GM23338 (cell line): Measurements from ENCODE around the gene NPHP1. TPM values are rescaled to one million over a fixed set of nuclear protein-coding genes. Genes with fewer than 3 reads are reported as not detected.
A peak's percentile ranks its signal among the peaks of the same experiment; 100 is the strongest.
"Not testable (repeated sequence)": the region's sequence is repeated elsewhere in the genome, so short reads cannot be mapped to it uniquely, and the experiment has no call there.

Source experiments
- ATAC-seq: fragments of 200-7000 bp; cut with Tn5 transposase; 3 replicates; pipeline ENCODE4 v1.9.1; 2020
- DNase-seq: peaks from one replicate; pipeline ENCODE4 v3.0.0-alpha.2; 2015; ENCODE audit warnings: low spot score
- H2AFZ ChIP-seq: fragments of 200-600 bp; sonication (generic); 2 replicates; pipeline ENCODE4 v1.8.0; 2016; ENCODE audit warnings: antibody characterized with exemption, mild to moderate bottlenecking, moderate library complexity
- H3F3A ChIP-seq: fragments of 200-600 bp; sonication (generic); replicated peaks from 2 replicates; pipeline ENCODE4 v1.8.0; 2017; ENCODE audit warnings: antibody characterized with exemption, mixed run types, low read depth
- H3K27ac ChIP-seq: fragments of 200-600 bp; sonication (generic); 2 replicates; pipeline ENCODE4 v1.6.1; 2016; ENCODE audit warnings: low read depth
- H3K27me3 ChIP-seq: fragments of 200-600 bp; sonication (generic); 2 replicates; pipeline ENCODE4 v1.8.0; 2016; ENCODE audit warnings: mild to moderate bottlenecking, mixed run types, moderate library complexity; ENCODE audit not compliant: insufficient read depth
- H3K36me3 ChIP-seq: fragments of 200-600 bp; sonication (generic); 2 replicates; pipeline ENCODE4 v1.8.0; 2016; ENCODE audit warnings: mild to moderate bottlenecking; ENCODE audit not compliant: insufficient read depth
- H3K4me1 ChIP-seq: fragments of 200-600 bp; sonication (generic); 2 replicates; pipeline ENCODE4 v1.8.0; 2016; ENCODE audit warnings: mild to moderate bottlenecking, moderate library complexity; ENCODE audit not compliant: insufficient read depth
- H3K4me2 ChIP-seq: fragments of 200-600 bp; sonication (generic); 2 replicates; pipeline ENCODE4 v1.7.1; 2017; ENCODE audit warnings: mixed run types
- H3K4me3 ChIP-seq: fragments of 200-600 bp; sonication (generic); 2 replicates; pipeline ENCODE4 v1.6.1; 2016; ENCODE audit warnings: mixed run types
- H3K79me2 ChIP-seq: fragments of 200-600 bp; sonication (generic); replicated peaks from 2 replicates; pipeline ENCODE4 v1.8.0; 2017; ENCODE audit warnings: mild to moderate bottlenecking; ENCODE audit not compliant: insufficient read depth
- H3K9me2 ChIP-seq: fragments of 200-600 bp; sonication (generic); 2 replicates; pipeline ENCODE4 v1.8.0; 2017; ENCODE audit not compliant: insufficient read depth
- H4K20me1 ChIP-seq: fragments of 200-600 bp; sonication (generic); replicated peaks from 2 replicates; pipeline ENCODE4 v1.8.0; 2017; ENCODE audit warnings: mild to moderate bottlenecking; ENCODE audit not compliant: insufficient read depth
- H3K27ac Mint-ChIP-seq: 2 replicates; pipeline ENCODE4 v1.8.0; 2020; ENCODE audit warnings: inconsistent platforms, mild to moderate bottlenecking, moderate library complexity, mixed read lengths
- H3K27me3 Mint-ChIP-seq: 3 replicates; pipeline ENCODE4 v1.8.0; 2022; ENCODE audit warnings: low read depth, mild to moderate bottlenecking, moderate library complexity, mixed read lengths, inconsistent platforms; ENCODE audit not compliant: insufficient read depth, poor library complexity
- H3K36me3 Mint-ChIP-seq: 3 replicates; pipeline ENCODE4 v1.8.0; 2021; ENCODE audit warnings: low read depth, mild to moderate bottlenecking, inconsistent platforms, moderate library complexity, mixed read lengths
- H3K4me1 Mint-ChIP-seq: 3 replicates; pipeline ENCODE4 v1.8.0; 2020; ENCODE audit warnings: mild to moderate bottlenecking, inconsistent platforms, mixed read lengths
- H3K4me3 Mint-ChIP-seq: 3 replicates; pipeline ENCODE4 v1.8.0; 2021; ENCODE audit warnings: moderate library complexity, mild to moderate bottlenecking, inconsistent platforms, mixed read lengths
- H3K9me3 Mint-ChIP-seq: 3 replicates; pipeline ENCODE4 v1.8.0; 2020; ENCODE audit warnings: moderate library complexity, mild to moderate bottlenecking, inconsistent platforms, mixed read lengths
- CREB1 ChIP-seq: fragments of 250-450 bp; sonication (Bioruptor Pico); IDR thresholded peaks from 2 replicates; pipeline ENCODE4 v1.5.0; 2020; ENCODE audit warnings: low read depth, mild to moderate bottlenecking, moderate library complexity
- ZNF114 ChIP-seq: fragments of 250-450 bp; sonication (Bioruptor Pico); IDR thresholded peaks from 2 replicates; pipeline ENCODE4 v1.5.0; 2020; ENCODE audit warnings: mild to moderate bottlenecking, moderate library complexity
- ZNF331 ChIP-seq: fragments of 250-450 bp; sonication (Bioruptor Pico); IDR thresholded peaks from 2 replicates; pipeline ENCODE4 v1.5.0; 2020; ENCODE audit warnings: low read depth, mild to moderate bottlenecking, moderate library complexity
- polyA plus RNA-seq: library from polyadenylated mRNA; unstranded; fragments of >200 nt; fragmentation: Nextera tagmentation; extraction: Ambion mirVana; gene quantifications from 2 replicates; pipeline ENCODE4 v1.2.1, GENCODE V29; 2016
- total RNA-seq: library from RNA; depleted of rRNA; stranded (reverse); fragments of >200 nt; shearing (Covaris generic); gene quantifications from 2 replicates; pipeline ENCODE4 v1.2.3, GENCODE V29; 2014
- TF ChIP-seq, protein P1 (sequence below): fragments of 250-450 bp; sonication (Bioruptor Pico); IDR thresholded peaks from 2 replicates; pipeline ENCODE4 v1.5.0; 2020; ENCODE audit warnings: mild to moderate bottlenecking, moderate library complexity
- TF ChIP-seq, protein P2 (sequence below), 2 experiments: fragments of 200-600 bp in 1 of 2; sonication (generic) in 1 of 2; conservative IDR thresholded peaks; 2 replicates each; pipeline versions ENCODE4 v1.5.1 to v1.6.1; 2016 to 2017; ENCODE audit warnings: antibody characterized with exemption in 2 of 2, low read depth in 2 of 2, mild to moderate bottlenecking in 2 of 2, moderate library complexity in 1 of 2

The NPHP1 gene
- total and polyA plus RNA-seq, 2 experiments from 2014 or later, result 4.6 to 10.0 TPM

DNA sequence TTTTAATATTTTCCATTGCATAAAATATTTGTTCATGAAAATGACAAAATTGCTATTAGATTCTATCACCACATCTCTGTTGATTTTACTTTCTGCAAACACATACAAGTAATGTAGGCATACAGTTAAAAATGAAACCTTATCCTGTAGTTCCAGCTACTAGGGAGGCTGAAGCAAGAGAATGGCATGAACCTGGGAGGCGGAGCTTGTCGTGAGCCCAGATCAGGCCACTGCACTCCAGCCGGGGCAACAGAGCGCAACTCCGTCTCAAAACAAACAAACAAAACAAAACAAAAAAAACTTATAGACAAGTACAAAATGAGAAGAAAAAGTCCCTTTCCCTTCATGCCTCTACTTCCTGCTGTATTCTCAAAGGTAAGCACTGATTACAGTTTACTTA is 29.7 kb upstream of the NPHP1 start:
- not testable (repeated sequence) for H3K36me3 Mint-ChIP-seq, H3K4me1 ChIP-seq, H3K79me2 ChIP-seq, H2AFZ ChIP-seq, H3K27ac ChIP-seq, H4K20me1 ChIP-seq, H3K27me3 Mint-ChIP-seq, H3K9me3 Mint-ChIP-seq, DNase-seq, H3K4me2 ChIP-seq, H3K4me3 ChIP-seq, H3F3A ChIP-seq, H3K4me3 Mint-ChIP-seq, H3K36me3 ChIP-seq, H3K9me2 ChIP-seq, H3K27me3 ChIP-seq, H3K27ac Mint-ChIP-seq, H3K4me1 Mint-ChIP-seq
- peak; percentile 58 for ATAC-seq

DNA sequence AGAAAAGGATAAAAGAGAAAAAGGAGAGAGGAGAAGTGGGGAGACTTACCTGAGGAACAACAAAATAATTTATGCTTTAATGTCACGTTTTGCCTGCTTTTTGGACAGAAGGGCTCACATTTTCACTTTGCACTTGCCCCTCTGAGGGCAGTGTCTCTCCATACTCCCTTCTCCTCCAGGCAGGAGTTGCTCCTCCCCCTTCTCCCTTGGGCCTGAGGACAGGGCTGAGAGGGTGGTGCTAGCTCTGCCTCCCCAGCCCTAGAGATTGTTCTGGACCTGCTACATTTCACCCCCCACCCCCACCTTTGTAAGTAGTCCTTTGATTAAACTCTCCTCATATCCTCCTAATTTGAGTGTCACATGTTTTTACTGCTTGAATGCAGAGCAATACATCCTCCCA is 25.1 kb upstream of the NPHP1 start:
- not testable (repeated sequence) for H3K27ac ChIP-seq, H3K27me3 ChIP-seq, H3K9me3 Mint-ChIP-seq, H3K79me2 ChIP-seq, H3K4me3 Mint-ChIP-seq, H3K9me2 ChIP-seq, DNase-seq, H3K4me3 ChIP-seq, H3F3A ChIP-seq, H3K4me1 Mint-ChIP-seq, H3K4me1 ChIP-seq, H4K20me1 ChIP-seq, H2AFZ ChIP-seq, H3K36me3 Mint-ChIP-seq, H3K36me3 ChIP-seq, H3K27me3 Mint-ChIP-seq, H3K4me2 ChIP-seq, H3K27ac Mint-ChIP-seq
- ATAC-seq, result peak; percentile 38; the same call in 2 of the 3 replicates

DNA sequence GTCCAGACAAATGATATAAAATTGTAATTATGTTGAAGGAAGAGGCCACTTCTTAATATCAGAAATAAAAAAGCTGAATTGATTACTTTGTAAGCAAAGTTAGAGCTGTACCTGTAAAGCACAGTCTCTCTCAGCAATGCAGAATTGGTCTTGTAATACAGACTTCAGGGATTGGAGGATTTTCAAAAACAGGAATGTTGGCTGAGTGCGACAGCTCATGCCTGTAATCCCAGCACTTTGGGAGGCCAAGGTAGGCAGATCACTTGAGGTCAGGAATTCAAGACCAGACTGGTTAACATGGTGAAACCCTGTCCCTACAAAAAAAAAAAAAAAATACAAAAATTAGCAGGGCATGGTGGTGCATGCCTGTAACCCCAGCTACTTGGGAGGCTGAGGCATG is 17.8 kb upstream of the NPHP1 start:
- H2AFZ ChIP-seq, H3K4me3 Mint-ChIP-seq, ATAC-seq, H3K27me3 Mint-ChIP-seq, H3K36me3 ChIP-seq, DNase-seq, H3K79me2 ChIP-seq, H3K4me2 ChIP-seq, H3K4me1 Mint-ChIP-seq, H3K4me1 ChIP-seq, H3F3A ChIP-seq, H4K20me1 ChIP-seq, H3K27ac Mint-ChIP-seq, H3K27ac ChIP-seq, H3K4me3 ChIP-seq, H3K27me3 ChIP-seq, H3K9me2 ChIP-seq: not testable (repeated sequence)
- H3K36me3 Mint-ChIP-seq, result peaks cover 12% of the 10 kb centered on the region
- H3K9me3 Mint-ChIP-seq, result peaks cover 21% of the 10 kb centered on the region

DNA sequence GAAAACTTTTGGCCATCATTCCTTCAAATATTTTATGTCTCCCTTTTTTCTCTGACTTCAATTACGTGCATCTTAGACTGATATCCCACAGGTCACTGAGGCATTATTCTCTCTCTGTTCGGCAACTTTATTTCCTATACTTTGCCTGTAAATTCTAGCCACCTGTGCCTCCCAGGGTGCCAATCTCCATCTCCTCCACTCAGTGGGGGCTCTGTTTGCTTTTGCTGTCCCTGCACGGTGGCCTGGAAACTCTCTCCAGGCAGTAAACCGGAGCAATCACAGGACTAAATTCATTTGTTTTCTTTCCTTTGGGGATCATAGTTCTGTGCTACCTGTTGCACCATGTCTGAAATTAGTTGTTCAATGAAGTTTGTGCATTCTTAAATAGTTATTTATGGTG is 17.1 kb upstream of the NPHP1 start:
- no peaks in the 10 kb centered on the region for H3K27me3 ChIP-seq
- Mint-ChIP-seq H3K36me3 (peaks cover 12% of the 10 kb centered on the region), H3K27ac (no peak overlapping the region), H3K27me3 (peaks cover 8% of the 10 kb centered on the region), H3K9me3 (peaks cover 26% of the 10 kb centered on the region), H3K4me1 (peaks cover 5% of the 10 kb centered on the region; the same call in 2 of the 3 replicates), H3K4me3 (no peak overlapping the region)
- H3K79me2 ChIP-seq, result no peaks in the 10 kb centered on the region
- H3K27ac ChIP-seq, result no peak overlapping the region
- H2AFZ ChIP-seq, result no peak overlapping the region
- H4K20me1 ChIP-seq, result no peaks in the 10 kb centered on the region
- no peak overlapping the region for H3K4me3 ChIP-seq
- no peaks in the 10 kb centered on the region for H3F3A ChIP-seq
- ATAC-seq (peak; percentile 38; the same call in 1 of the 3 replicates), DNase-seq (no peak)
- H3K4me1 ChIP-seq, result no peaks in the 10 kb centered on the region
- H3K4me2 ChIP-seq, result no peak overlapping the region
- H3K9me2 ChIP-seq, result peaks cover 3% of the 10 kb centered on the region; the same call in 1 of the 2 replicates
- no peaks in the 10 kb centered on the region for H3K36me3 ChIP-seq
- TF ChIP-seq, protein P1, sequence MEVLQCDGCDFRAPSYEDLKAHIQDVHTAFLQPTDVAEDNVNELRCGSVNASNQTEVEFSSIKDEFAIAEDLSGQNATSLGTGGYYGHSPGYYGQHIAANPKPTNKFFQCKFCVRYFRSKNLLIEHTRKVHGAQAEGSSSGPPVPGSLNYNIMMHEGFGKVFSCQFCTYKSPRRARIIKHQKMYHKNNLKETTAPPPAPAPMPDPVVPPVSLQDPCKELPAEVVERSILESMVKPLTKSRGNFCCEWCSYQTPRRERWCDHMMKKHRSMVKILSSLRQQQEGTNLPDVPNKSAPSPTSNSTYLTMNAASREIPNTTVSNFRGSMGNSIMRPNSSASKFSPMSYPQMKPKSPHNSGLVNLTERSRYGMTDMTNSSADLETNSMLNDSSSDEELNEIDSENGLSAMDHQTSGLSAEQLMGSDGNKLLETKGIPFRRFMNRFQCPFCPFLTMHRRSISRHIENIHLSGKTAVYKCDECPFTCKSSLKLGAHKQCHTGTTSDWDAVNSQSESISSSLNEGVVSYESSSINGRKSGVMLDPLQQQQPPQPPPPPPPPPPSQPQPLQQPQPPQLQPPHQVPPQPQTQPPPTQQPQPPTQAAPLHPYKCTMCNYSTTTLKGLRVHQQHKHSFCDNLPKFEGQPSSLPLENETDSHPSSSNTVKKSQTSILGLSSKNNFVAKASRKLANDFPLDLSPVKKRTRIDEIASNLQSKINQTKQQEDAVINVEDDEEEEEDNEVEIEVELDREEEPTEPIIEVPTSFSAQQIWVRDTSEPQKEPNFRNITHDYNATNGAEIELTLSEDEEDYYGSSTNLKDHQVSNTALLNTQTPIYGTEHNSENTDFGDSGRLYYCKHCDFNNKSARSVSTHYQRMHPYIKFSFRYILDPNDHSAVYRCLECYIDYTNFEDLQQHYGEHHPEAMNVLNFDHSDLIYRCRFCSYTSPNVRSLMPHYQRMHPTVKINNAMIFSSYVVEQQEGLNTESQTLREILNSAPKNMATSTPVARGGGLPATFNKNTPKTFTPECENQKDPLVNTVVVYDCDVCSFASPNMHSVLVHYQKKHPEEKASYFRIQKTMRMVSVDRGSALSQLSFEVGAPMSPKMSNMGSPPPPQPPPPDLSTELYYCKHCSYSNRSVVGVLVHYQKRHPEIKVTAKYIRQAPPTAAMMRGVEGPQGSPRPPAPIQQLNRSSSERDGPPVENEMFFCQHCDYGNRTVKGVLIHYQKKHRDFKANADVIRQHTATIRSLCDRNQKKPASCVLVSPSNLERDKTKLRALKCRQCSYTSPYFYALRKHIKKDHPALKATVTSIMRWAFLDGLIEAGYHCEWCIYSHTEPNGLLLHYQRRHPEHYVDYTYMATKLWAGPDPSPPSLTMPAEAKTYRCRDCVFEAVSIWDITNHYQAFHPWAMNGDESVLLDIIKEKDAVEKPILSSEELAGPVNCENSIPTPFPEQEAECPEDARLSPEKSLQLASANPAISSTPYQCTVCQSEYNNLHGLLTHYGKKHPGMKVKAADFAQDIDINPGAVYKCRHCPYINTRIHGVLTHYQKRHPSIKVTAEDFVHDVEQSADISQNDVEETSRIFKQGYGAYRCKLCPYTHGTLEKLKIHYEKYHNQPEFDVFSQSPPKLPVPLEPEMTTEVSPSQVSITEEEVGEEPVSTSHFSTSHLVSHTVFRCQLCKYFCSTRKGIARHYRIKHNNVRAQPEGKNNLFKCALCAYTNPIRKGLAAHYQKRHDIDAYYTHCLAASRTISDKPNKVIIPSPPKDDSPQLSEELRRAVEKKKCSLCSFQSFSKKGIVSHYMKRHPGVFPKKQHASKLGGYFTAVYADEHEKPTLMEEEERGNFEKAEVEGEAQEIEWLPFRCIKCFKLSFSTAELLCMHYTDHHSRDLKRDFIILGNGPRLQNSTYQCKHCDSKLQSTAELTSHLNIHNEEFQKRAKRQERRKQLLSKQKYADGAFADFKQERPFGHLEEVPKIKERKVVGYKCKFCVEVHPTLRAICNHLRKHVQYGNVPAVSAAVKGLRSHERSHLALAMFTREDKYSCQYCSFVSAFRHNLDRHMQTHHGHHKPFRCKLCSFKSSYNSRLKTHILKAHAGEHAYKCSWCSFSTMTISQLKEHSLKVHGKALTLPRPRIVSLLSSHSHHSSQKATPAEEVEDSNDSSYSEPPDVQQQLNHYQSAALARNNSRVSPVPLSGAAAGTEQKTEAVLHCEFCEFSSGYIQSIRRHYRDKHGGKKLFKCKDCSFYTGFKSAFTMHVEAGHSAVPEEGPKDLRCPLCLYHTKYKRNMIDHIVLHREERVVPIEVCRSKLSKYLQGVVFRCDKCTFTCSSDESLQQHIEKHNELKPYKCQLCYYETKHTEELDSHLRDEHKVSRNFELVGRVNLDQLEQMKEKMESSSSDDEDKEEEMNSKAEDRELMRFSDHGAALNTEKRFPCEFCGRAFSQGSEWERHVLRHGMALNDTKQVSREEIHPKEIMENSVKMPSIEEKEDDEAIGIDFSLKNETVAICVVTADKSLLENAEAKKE, result no peak
- TF ChIP-seq ZNF331 (no peak), ZNF114 (CRISPR knock-in tag) (no peak), CREB1 (CRISPR knock-in tag) (no peak)
- TF ChIP-seq, protein P2, sequence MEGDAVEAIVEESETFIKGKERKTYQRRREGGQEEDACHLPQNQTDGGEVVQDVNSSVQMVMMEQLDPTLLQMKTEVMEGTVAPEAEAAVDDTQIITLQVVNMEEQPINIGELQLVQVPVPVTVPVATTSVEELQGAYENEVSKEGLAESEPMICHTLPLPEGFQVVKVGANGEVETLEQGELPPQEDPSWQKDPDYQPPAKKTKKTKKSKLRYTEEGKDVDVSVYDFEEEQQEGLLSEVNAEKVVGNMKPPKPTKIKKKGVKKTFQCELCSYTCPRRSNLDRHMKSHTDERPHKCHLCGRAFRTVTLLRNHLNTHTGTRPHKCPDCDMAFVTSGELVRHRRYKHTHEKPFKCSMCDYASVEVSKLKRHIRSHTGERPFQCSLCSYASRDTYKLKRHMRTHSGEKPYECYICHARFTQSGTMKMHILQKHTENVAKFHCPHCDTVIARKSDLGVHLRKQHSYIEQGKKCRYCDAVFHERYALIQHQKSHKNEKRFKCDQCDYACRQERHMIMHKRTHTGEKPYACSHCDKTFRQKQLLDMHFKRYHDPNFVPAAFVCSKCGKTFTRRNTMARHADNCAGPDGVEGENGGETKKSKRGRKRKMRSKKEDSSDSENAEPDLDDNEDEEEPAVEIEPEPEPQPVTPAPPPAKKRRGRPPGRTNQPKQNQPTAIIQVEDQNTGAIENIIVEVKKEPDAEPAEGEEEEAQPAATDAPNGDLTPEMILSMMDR (conservative IDR thresholded peaks at IDR 0.05; ENCODE audit: low read depth in 2 of 2), result no peak
